Measurements from ENCODE around the gene STK11.

GRCh38 chr19:1163934-1164683 lies 41.5 kb upstream of the STK11 start:
- TF ChIP-seq, protein P1, sequence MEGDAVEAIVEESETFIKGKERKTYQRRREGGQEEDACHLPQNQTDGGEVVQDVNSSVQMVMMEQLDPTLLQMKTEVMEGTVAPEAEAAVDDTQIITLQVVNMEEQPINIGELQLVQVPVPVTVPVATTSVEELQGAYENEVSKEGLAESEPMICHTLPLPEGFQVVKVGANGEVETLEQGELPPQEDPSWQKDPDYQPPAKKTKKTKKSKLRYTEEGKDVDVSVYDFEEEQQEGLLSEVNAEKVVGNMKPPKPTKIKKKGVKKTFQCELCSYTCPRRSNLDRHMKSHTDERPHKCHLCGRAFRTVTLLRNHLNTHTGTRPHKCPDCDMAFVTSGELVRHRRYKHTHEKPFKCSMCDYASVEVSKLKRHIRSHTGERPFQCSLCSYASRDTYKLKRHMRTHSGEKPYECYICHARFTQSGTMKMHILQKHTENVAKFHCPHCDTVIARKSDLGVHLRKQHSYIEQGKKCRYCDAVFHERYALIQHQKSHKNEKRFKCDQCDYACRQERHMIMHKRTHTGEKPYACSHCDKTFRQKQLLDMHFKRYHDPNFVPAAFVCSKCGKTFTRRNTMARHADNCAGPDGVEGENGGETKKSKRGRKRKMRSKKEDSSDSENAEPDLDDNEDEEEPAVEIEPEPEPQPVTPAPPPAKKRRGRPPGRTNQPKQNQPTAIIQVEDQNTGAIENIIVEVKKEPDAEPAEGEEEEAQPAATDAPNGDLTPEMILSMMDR (IDR thresholded peaks at IDR 0.05): no peak
- no peak for TF ChIP-seq POLR2A (IDR thresholded peaks at IDR 0.05)

Measured in testis (tissue), 2 donors.